Measurements from ENCODE around the gene CLDN19. TPM values are rescaled to one million over a fixed set of nuclear protein-coding genes. Genes with fewer than 3 reads are reported as not detected.

The CLDN19 gene
- total and polyA plus RNA-seq, 9 of the 15 experiments (the other 6 are each of a cell fraction or from before 2014, with no cell fraction given) = not detected

DNA sequence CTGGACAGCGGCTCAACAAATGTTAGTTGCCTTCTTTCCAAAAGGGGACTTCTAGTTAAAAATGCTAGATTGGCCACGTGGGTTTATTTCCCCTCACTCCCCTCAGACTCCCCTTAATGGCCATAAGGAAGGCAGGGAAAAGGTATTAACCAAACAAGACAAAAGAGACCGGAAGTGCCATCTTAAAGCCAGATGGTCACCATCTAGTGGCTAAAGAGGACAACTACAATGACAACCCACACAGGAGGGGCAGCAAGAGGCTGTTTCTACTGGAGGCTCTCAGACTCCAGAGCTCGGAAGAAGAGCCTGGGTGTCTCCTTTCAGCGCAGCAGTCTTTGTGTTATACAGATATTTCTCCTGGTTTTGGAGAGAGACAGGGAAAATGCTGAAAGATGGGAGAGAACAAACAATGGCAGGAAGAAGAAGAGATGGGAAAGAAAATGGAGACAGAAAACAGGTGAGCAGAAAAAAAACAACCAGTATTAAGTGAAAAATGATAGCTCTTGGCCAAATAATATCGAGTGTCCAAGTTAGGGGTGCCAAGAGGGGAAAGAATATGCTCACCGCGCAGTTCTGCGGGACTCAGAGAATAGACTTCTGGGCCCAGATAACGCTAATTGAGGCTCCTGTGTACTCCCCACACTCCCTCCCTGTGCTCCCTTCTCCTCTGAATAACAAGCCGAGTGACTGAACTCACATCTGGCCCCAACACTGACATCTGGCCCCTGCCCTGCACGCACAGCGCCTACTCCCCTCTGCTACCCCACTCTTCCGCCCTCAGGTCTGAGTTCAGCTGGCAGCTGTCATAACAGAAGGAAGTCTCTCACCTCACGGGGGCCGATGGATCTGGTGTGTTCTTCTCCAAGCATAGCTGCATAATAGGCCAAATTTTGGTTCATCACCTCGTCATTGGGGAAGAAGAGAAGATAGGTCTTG, 17.2 kb upstream of the CLDN19 start (continued):
- TF ChIP-seq, protein P1, sequence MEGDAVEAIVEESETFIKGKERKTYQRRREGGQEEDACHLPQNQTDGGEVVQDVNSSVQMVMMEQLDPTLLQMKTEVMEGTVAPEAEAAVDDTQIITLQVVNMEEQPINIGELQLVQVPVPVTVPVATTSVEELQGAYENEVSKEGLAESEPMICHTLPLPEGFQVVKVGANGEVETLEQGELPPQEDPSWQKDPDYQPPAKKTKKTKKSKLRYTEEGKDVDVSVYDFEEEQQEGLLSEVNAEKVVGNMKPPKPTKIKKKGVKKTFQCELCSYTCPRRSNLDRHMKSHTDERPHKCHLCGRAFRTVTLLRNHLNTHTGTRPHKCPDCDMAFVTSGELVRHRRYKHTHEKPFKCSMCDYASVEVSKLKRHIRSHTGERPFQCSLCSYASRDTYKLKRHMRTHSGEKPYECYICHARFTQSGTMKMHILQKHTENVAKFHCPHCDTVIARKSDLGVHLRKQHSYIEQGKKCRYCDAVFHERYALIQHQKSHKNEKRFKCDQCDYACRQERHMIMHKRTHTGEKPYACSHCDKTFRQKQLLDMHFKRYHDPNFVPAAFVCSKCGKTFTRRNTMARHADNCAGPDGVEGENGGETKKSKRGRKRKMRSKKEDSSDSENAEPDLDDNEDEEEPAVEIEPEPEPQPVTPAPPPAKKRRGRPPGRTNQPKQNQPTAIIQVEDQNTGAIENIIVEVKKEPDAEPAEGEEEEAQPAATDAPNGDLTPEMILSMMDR (IDR thresholded peaks at IDR 0.05 in 2 of 3, conservative IDR thresholded peaks at IDR 0.05 in 1 of 3; ENCODE audit: insufficient read depth in 2 of 3, low read depth in 1 of 3, low read length in 3 of 3) = peak; percentile 79 to 84 (median 83)
- no peak for TF ChIP-seq ADNP (tag; IDR thresholded peaks at IDR 0.05)
- TF ChIP-seq, protein P2, sequence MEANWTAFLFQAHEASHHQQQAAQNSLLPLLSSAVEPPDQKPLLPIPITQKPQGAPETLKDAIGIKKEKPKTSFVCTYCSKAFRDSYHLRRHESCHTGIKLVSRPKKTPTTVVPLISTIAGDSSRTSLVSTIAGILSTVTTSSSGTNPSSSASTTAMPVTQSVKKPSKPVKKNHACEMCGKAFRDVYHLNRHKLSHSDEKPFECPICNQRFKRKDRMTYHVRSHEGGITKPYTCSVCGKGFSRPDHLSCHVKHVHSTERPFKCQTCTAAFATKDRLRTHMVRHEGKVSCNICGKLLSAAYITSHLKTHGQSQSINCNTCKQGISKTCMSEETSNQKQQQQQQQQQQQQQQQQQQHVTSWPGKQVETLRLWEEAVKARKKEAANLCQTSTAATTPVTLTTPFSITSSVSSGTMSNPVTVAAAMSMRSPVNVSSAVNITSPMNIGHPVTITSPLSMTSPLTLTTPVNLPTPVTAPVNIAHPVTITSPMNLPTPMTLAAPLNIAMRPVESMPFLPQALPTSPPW (CRISPR knock-in tag; IDR thresholded peaks at IDR 0.05) = peak; percentile 25; the same call in 1 of the 2 replicates

DNA sequence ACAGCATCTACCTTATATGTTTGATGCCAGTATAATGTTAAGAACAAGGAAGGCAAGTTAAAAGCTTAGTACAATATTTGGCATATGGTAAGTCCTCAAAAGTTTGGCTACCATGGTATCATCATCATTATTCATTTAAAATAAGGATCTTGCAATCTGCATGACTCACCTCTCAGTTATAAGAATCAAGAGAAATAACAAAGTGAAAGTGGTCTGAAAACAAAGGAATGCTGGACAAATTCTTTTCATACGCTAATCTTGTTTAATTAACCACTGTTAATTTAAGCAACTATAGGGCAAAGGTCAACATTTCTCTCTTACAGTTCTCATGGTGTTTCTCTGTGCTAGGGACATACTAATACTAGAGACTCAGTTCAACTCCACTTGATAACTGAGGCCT, 13.0 kb upstream of the CLDN19 start:
- ChIA-PET CTCF (ENCODE audit: low intra/inter-chr PET ratio) (no interaction called here), POLR2A (interaction anchor here (0.6 to 1.7 kb wide), 5 partner anchors 9 to 82 kb away, joined by 3 to 5 read pairs (median 3); partner anchors contain the start of genes C1orf50 and P3H1)
- Histone ChIP-seq H3K9me3 (replicated peaks; ENCODE audit: control insufficient read depth, insufficient read depth, low read depth, low read length) (peaks cover 3% of the 10 kb centered on the region), H3K27ac (ENCODE audit: extremely low read depth, low read depth, low read length) (no peak overlapping the region), H3K4me1 (replicated peaks in 1 of 2; ENCODE audit: control insufficient read depth in 2 of 2, insufficient read depth in 2 of 2, low read length in 2 of 2) (peaks cover 0 to 4% of the 10 kb centered on the region in 2 experiments; a peak in 3 of 5 replicates), H3K27me3 (ENCODE audit: control insufficient read depth in 2 of 2, insufficient read depth in 2 of 2, low read length in 2 of 2) (no peaks in the 10 kb centered on the region), H3K4me3 (no peak overlapping the region), H2AFZ (ENCODE audit: low read depth, low read length) (no peak overlapping the region), H4K20me1 (replicated peaks; ENCODE audit: control insufficient read depth, insufficient read depth, low read length) (0 out of 2 replicates have a peak, but pooled peaks cover 4% of the 10 kb centered on the region), H3K9me1 (ENCODE audit: control insufficient read depth, insufficient read depth, low read length) (peaks cover 4% of the 10 kb centered on the region), H3K9ac (ENCODE audit: insufficient read depth in 1 of 2, low read depth in 2 of 2, low read length in 2 of 2) (no peak overlapping the region), H3K79me2 (ENCODE audit: control insufficient read depth, insufficient read depth, low read length) (no peaks in the 10 kb centered on the region), H3K4me2 (ENCODE audit: insufficient read depth, low read length) (no peak overlapping the region), H3K36me3 (ENCODE audit: control insufficient read depth, insufficient read depth, low read length) (peaks cover 85% of the 10 kb centered on the region)
- no TSS peak for BruUV-seq (replicated peaks)
- TF ChIP-seq RFX1 (IDR thresholded peaks at IDR 0.05) (no peak), ATF3 (IDR thresholded peaks at IDR 0.05) (0 out of 2 replicates have a peak, but pooled peaks have one; percentile 7), ATF3 (CRISPR knock-in tag; conservative IDR thresholded peaks at IDR 0.05) (no peak), ZBTB43 (CRISPR knock-in tag; IDR thresholded peaks at IDR 0.05) (no peak)
- in situ Hi-C loops (cut with MboI) = no loop called here
- no peak for ATAC-seq
- FAIRE-seq = no peak
- 100% methylated on average over 1 of the region's 1 CpG for WGBS (ENCODE audit: insufficient coverage, low coverage, missing lambda C conversion rate)
- no peak for DNase-seq (ENCODE audit: extremely low read depth in 1 of 4, low spot score in 3 of 4)
- intact Hi-C loops (cut with micrococcal nuclease) = no loop called here
